D721Med (cell line): Measurements from ENCODE around the gene RBM5.

Experiments used
- DNase-seq: peaks from one replicate; pipeline ENCODE4 v3.0.0; 2011; ENCODE audit warnings: low spot score; ENCODE audit not compliant: insufficient read length
- FAIRE-seq: peaks from 2 replicates; lab custom pipeline; 2011; peaks lifted over from hg19 to GRCh38; lab: Jason Lieb, UNC
- TF ChIP-seq, protein P1 (sequence below): IDR thresholded peaks from 2 replicates; pipeline ENCODE4 v1.5.1; 2012; ENCODE audit warnings: mild to moderate bottlenecking, control low read depth; ENCODE audit not compliant: insufficient read depth; ENCODE audit errors: missing control alignments

The RBM5 gene

DNA sequence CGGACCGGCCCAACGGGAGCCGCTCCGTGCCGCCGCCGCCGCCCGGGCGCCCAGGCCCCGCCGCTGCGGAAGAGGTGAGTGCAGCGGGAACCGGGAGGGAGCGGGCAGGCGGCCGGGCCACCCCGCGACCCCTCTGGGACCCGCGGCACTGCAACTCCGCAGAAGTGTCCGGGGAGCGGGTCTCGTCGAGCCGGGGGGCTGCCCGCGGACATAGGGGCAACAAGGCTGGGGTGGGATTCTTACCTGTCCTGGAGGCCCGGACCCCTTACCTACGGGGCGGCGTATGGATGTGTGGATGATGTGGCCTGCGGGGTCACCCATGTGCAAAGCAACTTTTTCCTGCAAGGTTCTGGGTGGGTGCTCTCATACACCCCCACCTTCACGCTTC is 66.8 kb downstream of the RBM5 start:
- no peak for FAIRE-seq
- TF ChIP-seq, protein P1, sequence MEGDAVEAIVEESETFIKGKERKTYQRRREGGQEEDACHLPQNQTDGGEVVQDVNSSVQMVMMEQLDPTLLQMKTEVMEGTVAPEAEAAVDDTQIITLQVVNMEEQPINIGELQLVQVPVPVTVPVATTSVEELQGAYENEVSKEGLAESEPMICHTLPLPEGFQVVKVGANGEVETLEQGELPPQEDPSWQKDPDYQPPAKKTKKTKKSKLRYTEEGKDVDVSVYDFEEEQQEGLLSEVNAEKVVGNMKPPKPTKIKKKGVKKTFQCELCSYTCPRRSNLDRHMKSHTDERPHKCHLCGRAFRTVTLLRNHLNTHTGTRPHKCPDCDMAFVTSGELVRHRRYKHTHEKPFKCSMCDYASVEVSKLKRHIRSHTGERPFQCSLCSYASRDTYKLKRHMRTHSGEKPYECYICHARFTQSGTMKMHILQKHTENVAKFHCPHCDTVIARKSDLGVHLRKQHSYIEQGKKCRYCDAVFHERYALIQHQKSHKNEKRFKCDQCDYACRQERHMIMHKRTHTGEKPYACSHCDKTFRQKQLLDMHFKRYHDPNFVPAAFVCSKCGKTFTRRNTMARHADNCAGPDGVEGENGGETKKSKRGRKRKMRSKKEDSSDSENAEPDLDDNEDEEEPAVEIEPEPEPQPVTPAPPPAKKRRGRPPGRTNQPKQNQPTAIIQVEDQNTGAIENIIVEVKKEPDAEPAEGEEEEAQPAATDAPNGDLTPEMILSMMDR = no peak
- no peak for DNase-seq

- no peak for DNase-seq
- no peak for FAIRE-seq
- TF ChIP-seq, protein P1 = no peak
These were observed 67.2 kb downstream of the RBM5 start for GRCh38 chr3:50155891-50156290.

DNA sequence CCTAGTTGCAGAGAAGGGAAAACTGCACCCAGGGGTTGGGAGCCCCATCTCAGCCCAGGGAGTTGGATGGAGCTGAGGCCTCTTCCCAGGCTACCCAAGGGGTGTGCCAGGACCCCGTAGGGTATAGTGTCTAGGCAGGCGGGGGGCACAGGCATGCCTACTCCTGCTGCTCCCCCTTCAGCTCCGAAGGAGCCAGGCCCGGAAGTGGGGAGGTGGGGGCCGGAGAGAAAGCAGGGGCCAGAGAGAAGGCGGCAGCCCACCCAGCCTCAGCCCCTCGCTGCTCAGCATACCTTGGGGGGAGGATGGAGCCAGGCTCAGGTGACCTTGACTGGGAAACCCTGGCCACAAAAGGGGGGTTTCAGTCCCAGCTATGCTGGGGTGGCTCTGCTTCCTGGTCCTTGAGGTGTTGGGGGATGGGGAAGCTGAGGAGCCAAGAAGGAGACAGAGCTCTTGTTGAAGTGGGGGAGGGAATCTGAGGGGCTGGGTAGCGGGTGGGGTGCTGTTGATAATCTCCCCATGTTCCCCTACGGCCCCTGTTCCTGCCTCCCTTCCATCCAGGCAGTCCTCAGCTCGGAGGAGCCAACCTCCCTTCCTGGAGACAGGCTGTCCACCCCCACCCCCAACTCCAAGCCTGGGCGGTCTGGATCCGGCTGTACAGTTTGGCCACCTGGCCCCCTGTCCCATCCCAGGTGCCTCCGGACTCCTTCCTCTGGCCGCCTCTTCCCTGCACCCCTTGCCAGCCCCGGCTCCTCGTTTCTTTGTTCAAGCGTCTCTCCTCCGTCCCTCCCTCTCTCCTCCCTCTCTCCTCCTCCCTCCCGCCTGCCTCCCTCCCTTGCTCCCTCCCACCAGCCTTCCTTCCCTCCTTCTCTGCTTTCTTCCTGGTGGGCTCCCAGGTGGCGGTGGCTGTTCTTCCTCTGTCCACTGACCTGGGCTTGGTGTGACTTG is 68.1 kb downstream of the RBM5 start:
- DNase-seq (no peak), FAIRE-seq (no peak)
- TF ChIP-seq, protein P1 = no peak

DNA sequence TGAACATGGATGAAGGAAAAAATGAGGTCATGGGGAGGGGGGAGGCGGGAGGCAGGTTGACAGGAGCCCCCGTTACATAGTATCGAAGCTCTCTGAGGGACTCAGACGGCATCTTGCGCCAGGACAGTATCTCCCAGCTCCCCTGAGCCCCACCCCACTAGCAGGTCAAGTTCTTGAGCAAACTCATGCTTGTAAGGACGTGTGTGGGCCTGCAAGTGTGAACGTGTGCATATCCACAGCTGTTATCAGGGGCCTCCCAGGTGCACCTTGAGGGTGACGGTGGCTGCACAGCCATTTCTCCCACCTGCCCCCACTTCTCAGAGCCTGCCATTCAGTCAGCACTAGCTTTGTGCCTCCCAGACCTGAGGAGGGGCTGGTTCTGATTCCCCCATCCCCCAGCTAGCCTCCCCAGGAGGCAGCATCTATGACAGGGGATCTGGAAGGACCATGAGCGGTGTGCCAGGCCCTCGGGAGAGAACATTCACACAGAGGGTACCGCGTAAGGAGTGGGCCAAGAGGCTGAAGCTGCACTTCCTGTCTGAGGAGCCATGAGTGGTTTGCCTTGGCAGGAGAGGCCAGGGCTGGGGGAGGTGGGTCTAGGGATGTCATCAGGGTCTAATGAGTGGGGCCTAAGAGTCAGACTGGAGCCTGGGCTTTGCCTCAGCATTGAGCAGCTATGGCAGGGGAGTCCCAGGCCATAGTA is 69.3 kb downstream of the RBM5 start:
- FAIRE-seq = no peak
- no peak for DNase-seq
- TF ChIP-seq, protein P1 = no peak

DNA sequence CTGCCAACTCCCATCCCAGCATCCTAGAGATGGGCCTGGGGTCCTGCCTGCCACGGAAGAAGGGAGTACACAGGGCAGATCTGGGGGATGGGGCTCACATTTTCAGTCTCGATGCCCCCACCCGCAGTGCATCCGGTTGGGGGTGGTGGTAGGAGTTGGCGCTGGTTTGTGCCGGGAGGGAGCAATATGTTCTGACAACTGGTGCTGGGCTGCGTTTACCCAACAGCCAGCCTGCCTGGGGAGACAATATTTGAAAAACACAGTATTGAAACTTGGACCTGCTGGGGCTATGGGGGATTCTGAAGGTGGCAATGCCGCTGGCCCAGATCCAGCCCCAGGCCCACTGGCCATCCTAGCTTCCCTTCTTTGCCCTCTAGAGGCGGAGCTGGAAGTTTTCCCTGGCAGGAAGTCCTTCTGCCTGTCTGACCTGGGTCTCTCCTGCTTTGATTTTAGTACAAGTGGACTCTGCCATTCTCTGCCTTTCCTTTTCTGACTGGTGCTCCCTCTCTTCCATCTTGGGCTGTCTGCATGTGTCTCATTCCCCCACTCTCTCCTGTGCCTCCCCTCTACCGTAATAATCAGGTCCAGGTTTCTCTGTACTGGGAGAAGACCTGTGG is 69.9 kb downstream of the RBM5 start:
- TF ChIP-seq, protein P1 = no peak
- DNase-seq = no peak
- FAIRE-seq = no peak

DNA sequence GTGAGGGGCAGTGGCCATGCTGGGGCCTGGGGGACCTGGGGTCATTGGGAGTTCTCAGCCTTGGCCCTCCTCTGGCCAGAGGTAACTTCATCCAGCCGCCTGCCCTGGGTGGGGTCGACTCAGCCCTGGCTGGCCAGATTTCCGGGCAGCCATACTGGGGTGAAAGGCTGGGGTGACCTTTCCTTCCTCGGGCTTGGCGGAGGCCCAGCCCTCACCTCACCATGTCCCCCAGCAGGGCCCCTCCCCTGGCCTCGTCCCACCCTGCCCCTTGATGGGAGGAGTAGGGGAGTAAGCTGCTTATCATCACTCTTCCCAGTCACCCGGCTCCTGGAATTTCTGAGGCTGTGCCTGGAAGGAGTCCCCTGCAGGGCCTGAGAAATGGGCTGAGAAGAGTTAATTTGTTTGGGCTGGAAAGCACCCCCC is 71.9 kb downstream of the RBM5 start:
- TF ChIP-seq, protein P1 = no peak
- DNase-seq (peak; percentile 77), FAIRE-seq (no peak)
